ENCODE data around the gene SLAMF6. TPM values are rescaled to one million over a fixed set of nuclear protein-coding genes. Genes with fewer than 3 reads are reported as not detected.

The SLAMF6 gene
- total RNA-seq, 1 experiment from 2014 or later = not detected

DNA sequence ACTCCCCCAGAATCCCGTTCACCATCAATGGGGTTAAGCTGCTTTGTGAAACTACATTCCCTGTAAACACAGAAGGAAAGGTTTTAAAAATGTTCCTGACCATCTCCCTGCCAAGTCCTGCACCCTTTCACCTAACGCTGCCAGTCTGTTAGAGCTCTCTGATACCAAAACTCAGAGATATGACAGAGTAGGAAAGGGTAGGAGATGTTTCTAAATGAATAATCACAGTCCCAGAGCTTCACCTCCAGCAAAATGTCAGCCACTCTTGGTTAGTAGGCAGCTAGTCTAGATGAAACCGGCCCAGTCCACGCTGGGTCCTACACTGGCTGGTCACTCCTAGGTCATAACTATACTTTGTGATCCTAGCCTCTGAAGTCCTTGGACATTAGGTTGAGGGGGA lies 26.7 kb downstream of the SLAMF6 start:
- no peak for ATAC-seq
- in situ Hi-C loops (cut with HindIII; ENCODE audit: low pct_unique_long_range_greater_than_20kb, low sequenced_read_pairs) (no loop called here), intact Hi-C loops (cut with micrococcal nuclease; ENCODE audit: unreplicated experiment) (no loop called here)
- ChIA-PET POLR2A (no interaction called here), CTCF (no interaction called here)
- Histone ChIP-seq H3K4me1 (ENCODE audit: control insufficient read depth, insufficient read depth, low read length) (no peaks in the 10 kb centered on the region), H3K27me3 (ENCODE audit: control insufficient read depth, insufficient read depth, low read length) (0 out of 2 replicates have a peak, but pooled peaks cover 2% of the 10 kb centered on the region), H3K36me3 (ENCODE audit: control insufficient read depth, insufficient read depth, low read length) (no peaks in the 10 kb centered on the region), H3K9me3 (ENCODE audit: control insufficient read depth, insufficient read depth, low read depth, low read length) (no peaks in the 10 kb centered on the region), H3K27ac (ENCODE audit: low read length) (no peak overlapping the region), H3K4me3 (ENCODE audit: low read depth in 2 of 2, low read length in 2 of 2) (no peak overlapping the region)
- no peak for TF ChIP-seq POLR2AphosphoS5 (IDR thresholded peaks at IDR 0.05; ENCODE audit: low read depth, low read length)
- no peak for TF ChIP-seq TCF7L2 (IDR thresholded peaks at IDR 0.05; ENCODE audit: low read depth, low read length)
- TF ChIP-seq, protein P1, sequence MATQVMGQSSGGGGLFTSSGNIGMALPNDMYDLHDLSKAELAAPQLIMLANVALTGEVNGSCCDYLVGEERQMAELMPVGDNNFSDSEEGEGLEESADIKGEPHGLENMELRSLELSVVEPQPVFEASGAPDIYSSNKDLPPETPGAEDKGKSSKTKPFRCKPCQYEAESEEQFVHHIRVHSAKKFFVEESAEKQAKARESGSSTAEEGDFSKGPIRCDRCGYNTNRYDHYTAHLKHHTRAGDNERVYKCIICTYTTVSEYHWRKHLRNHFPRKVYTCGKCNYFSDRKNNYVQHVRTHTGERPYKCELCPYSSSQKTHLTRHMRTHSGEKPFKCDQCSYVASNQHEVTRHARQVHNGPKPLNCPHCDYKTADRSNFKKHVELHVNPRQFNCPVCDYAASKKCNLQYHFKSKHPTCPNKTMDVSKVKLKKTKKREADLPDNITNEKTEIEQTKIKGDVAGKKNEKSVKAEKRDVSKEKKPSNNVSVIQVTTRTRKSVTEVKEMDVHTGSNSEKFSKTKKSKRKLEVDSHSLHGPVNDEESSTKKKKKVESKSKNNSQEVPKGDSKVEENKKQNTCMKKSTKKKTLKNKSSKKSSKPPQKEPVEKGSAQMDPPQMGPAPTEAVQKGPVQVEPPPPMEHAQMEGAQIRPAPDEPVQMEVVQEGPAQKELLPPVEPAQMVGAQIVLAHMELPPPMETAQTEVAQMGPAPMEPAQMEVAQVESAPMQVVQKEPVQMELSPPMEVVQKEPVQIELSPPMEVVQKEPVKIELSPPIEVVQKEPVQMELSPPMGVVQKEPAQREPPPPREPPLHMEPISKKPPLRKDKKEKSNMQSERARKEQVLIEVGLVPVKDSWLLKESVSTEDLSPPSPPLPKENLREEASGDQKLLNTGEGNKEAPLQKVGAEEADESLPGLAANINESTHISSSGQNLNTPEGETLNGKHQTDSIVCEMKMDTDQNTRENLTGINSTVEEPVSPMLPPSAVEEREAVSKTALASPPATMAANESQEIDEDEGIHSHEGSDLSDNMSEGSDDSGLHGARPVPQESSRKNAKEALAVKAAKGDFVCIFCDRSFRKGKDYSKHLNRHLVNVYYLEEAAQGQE (IDR thresholded peaks at IDR 0.05; ENCODE audit: insufficient read depth in 1 of 2, low read depth in 2 of 2, low read length in 1 of 2) = no peak
- DNase-seq (ENCODE audit: low read depth, low spot score) = no peak
- no TSS peak for BruUV-seq (replicated peaks)

DNA sequence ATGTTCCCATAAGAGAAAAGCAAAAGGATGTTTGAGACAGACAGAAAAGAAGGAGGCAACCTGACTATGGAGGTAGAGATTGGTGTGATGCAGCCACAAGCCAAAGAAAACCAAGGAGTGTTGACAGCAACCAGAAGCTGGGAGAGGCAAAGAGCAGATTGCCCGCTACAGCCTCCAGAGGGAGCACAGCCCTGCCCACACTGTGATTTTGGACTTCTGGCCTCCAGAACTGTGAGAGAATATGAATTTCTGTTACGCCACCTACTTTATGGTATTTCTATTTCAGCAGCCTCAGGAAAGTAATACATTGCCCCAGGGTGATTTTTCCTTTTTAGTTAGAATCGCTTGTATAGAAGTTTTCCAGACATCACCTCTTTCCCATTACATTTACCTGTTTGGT lies 28.4 kb downstream of the SLAMF6 start:
- TF ChIP-seq SIN3A (IDR thresholded peaks at IDR 0.05; ENCODE audit: borderline replicate concordance, insufficient read depth, low read depth, low read length) (no peak), POLR2AphosphoS5 (IDR thresholded peaks at IDR 0.05; ENCODE audit: low read depth, low read length) (no peak)
- TF ChIP-seq, protein P2, sequence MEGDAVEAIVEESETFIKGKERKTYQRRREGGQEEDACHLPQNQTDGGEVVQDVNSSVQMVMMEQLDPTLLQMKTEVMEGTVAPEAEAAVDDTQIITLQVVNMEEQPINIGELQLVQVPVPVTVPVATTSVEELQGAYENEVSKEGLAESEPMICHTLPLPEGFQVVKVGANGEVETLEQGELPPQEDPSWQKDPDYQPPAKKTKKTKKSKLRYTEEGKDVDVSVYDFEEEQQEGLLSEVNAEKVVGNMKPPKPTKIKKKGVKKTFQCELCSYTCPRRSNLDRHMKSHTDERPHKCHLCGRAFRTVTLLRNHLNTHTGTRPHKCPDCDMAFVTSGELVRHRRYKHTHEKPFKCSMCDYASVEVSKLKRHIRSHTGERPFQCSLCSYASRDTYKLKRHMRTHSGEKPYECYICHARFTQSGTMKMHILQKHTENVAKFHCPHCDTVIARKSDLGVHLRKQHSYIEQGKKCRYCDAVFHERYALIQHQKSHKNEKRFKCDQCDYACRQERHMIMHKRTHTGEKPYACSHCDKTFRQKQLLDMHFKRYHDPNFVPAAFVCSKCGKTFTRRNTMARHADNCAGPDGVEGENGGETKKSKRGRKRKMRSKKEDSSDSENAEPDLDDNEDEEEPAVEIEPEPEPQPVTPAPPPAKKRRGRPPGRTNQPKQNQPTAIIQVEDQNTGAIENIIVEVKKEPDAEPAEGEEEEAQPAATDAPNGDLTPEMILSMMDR (IDR thresholded peaks at IDR 0.05) = peak; percentile 59
- Histone ChIP-seq H3K27ac (ENCODE audit: low read length) (no peak overlapping the region), H3K9me3 (ENCODE audit: control insufficient read depth, insufficient read depth, low read depth, low read length) (no peaks in the 10 kb centered on the region), H3K4me3 (ENCODE audit: low read depth in 2 of 2, low read length in 2 of 2) (no peak overlapping the region), H3K36me3 (ENCODE audit: control insufficient read depth, insufficient read depth, low read length) (no peaks in the 10 kb centered on the region), H3K4me1 (ENCODE audit: control insufficient read depth, insufficient read depth, low read length) (no peaks in the 10 kb centered on the region), H3K27me3 (ENCODE audit: control insufficient read depth, insufficient read depth, low read length) (0 out of 2 replicates have a peak, but pooled peaks cover 2% of the 10 kb centered on the region)
- ChIA-PET POLR2A (no interaction called here), CTCF (no interaction called here)
- no peak for ATAC-seq
- in situ Hi-C loops (cut with HindIII; ENCODE audit: low pct_unique_long_range_greater_than_20kb, low sequenced_read_pairs) = no loop called here
- intact Hi-C loops (cut with micrococcal nuclease; ENCODE audit: unreplicated experiment) = no loop called here
- DNase-seq (ENCODE audit: low read depth, low spot score) = no peak
- no TSS peak for BruUV-seq (replicated peaks)

DNA sequence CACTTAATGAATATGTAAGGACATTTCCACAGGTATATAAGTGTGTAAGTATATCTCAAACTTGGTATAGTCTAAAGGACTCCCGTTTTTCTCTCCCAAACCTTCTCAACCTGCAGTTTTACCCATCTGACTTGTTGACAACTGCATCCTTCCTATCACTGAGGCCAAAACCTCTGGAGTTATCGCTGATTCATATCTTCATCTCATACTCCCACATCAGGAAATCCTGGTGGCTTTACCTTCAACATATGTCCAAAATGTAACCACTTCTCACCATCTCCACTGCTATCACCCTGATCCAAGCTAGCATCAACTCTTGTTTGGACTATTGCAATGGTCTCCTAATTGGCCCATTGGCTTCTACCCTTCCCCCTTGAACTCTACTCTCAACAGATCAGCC lies 30.4 kb downstream of the SLAMF6 start:
- Histone ChIP-seq H3K27ac (ENCODE audit: low read length) (no peak overlapping the region), H3K9me3 (ENCODE audit: control insufficient read depth, insufficient read depth, low read depth, low read length) (no peaks in the 10 kb centered on the region), H3K36me3 (ENCODE audit: control insufficient read depth, insufficient read depth, low read length) (no peaks in the 10 kb centered on the region), H3K4me1 (ENCODE audit: control insufficient read depth, insufficient read depth, low read length) (no peaks in the 10 kb centered on the region), H3K27me3 (ENCODE audit: control insufficient read depth, insufficient read depth, low read length) (0 out of 2 replicates have a peak, but pooled peaks cover 2% of the 10 kb centered on the region), H3K4me3 (ENCODE audit: low read depth in 2 of 2, low read length in 2 of 2) (no peak overlapping the region)
- DNase-seq (ENCODE audit: low read depth, low spot score) (no peak), ATAC-seq (no peak)
- no peak for TF ChIP-seq POLR2AphosphoS5 (IDR thresholded peaks at IDR 0.05; ENCODE audit: low read depth, low read length)
- TF ChIP-seq, protein P2 (IDR thresholded peaks at IDR 0.05) = no peak
- TF ChIP-seq, protein P1 (IDR thresholded peaks at IDR 0.05; ENCODE audit: insufficient read depth in 1 of 2, low read depth in 2 of 2, low read length in 1 of 2) = no peak
- no peak for TF ChIP-seq TCF7L2 (IDR thresholded peaks at IDR 0.05; ENCODE audit: low read depth, low read length)
- TF ChIP-seq SIN3A (IDR thresholded peaks at IDR 0.05; ENCODE audit: borderline replicate concordance, insufficient read depth, low read depth, low read length) = no peak
- ChIA-PET POLR2A (no interaction called here), CTCF (no interaction called here)
- in situ Hi-C loops (cut with HindIII; ENCODE audit: low pct_unique_long_range_greater_than_20kb, low sequenced_read_pairs) = no loop called here
- intact Hi-C loops (cut with micrococcal nuclease; ENCODE audit: unreplicated experiment) = no loop called here
- no TSS peak for BruUV-seq (replicated peaks)

Measured in Panc1 (cell line).